Bladder microvascular endothelial cell (primary cell): ENCODE data around the gene C1orf116. TPM values are rescaled to one million over a fixed set of nuclear protein-coding genes. Genes with fewer than 3 reads are reported as not detected.

ENCODE experiments used
- total RNA-seq: library from RNA; depleted of rRNA; stranded (reverse); fragments of >200 nt; gene quantifications from 2 replicates; pipeline ENCODE4 v1.2.3, GENCODE V29; 2014

C1orf116 gene
- total RNA-seq, result under 0.01 TPM in 1 of 2 replicates, not detected in the other

DNA sequence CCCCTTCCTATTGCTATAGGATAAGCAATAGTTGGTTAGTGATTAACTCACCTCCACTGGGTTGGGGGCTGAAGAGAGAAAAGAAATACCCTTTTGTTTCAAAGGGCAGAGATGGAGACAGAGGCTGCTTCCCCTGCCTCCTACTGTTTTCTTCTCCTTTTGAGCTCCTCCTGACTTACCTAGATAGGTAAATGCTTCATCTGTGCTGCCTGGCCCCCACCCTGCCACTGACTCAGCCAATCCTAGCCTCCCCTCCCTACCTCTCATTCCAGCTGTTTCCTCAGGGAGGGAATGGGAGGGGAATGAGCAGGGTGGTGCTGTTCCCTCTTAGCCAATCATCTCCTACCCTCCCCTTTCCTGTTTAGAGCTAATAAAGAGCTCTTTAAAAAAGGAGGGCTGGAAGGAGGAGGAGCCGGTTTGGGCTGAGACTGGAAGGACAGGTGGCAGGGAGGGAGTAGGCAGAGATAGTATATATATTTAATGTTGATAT is at the start of gene C1orf116:
Gene C1orf116 (minus strand): TSS at position 229 of the 490 bp plus-strand sequence. CDS start 5,158 bp downstream, outside the sequence.

DNA sequence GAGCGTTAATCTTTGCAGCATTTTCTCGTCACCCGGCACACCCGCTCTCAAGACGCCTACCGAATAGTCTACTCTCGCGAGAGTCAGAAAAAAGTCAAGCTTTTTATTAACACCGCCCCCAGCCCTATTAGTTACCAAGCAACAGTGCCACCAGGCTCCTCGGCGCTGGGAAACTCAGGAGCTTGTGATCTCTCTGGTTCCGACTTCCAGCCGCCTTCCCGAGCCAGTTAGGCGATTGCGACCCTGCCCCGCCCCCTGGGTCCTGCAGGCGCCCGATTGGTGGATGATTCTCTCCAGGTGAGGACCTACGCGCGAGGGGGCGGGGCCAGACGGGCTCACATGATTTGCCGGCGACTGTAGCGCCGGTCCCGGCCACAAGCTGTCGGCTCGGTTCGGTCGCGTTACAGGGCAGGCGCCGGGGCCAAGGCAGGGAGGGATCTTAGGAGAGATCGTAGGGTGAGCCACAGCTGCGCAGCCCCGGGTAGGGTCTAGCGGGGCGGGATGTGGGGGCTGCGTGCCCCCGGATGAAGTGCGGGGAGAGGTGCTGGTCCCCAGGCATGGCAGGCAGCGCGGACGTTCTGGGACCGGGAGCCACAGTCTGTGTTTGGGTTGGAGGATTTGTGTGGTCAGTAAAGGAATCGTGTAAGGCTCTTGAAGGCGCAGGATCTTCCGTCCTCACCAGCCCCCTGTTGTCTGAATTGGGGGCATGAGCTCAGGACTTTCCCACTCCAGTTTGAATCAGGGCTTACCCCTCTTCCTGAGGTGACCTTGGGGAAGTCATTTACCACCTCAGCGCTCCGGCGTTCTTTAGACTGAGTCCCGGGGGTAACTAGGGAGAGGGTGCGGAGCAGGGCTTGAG is 20.6 kb upstream of the C1orf116 start, which contains the start of gene PFKFB2:
Gene PFKFB2 (plus strand): TSS at position 365 of the 859 bp plus-strand sequence. CDS start 1,443 bp downstream, outside the sequence.

GRCh38 chr1:207051191-207051943 is 18.8 kb upstream of the C1orf116 start, which contains the start of gene YOD1:
Gene YOD1, minus strand, starts transcription at chr1:207051208. Its CDS starts 178 bp downstream, at chr1:207051030.

DNA sequence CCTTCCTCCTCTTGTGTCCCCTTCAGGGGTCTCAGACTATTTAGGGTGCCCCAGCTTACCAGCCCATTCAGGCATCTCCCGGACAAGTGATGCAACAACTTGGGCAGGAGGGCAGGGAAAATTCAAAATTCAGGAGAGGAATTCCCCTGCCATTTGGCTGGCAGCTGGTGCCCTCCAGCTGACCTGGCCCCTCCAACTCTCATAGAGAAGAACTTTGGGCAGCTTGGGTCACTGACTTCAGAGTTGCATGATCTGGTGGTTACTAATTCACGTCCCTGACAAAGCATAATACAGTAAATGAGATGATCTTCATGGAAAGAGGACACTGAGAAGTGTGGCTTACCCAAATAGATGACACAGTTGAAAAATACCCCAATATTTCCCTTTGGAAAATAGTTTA is 62.1 kb downstream of the C1orf116 start, which contains the start of gene FCAMR:
Gene FCAMR (minus strand): TSS at position 15 of the 400 bp plus-strand sequence. CDS start 335 bp downstream, outside the sequence.

Other genes with a start within 250 kb of the C1orf116 start
- not detected in 2 replicates for gene IL20, start 167.1 kb downstream of the C1orf116 start, total RNA-seq
- not detected in 2 replicates for gene IL24, start 135.3 kb downstream of the C1orf116 start, total RNA-seq
- gene FCMR, start 110.8 kb downstream of the C1orf116 start, total RNA-seq, result not detected in 2 replicates
- gene PIGR, start 86.3 kb downstream of the C1orf116 start, total RNA-seq, result not detected in 2 replicates
- gene FCAMR, start 62.3 kb downstream of the C1orf116 start, total RNA-seq, result not detected in 2 replicates
- 4.4 and 6.4 TPM in 2 replicates for gene YOD1, start 18.5 kb upstream of the C1orf116 start, total RNA-seq
- gene PFKFB2, start 20.5 kb upstream of the C1orf116 start, total RNA-seq, result 0.49 and 0.82 TPM in 2 replicates
- gene C4BPB, start 56.1 kb upstream of the C1orf116 start, total RNA-seq, result not detected in 2 replicates
- gene C4BPA, start 71.5 kb upstream of the C1orf116 start, total RNA-seq, result not detected in 2 replicates